Islet precursor cell (in vitro differentiated cells): ENCODE measurements around the gene UBE2M.

Experiments
- DNase-seq: peaks from one replicate; pipeline ENCODE4 v3.0.0-alpha.2; 2018

UBE2M gene

GRCh38 chr19:58570770-58571574 is 12.6 kb upstream of the UBE2M start:
- no peak for DNase-seq

GRCh38 chr19:58569943-58570670 is 11.7 kb upstream of the UBE2M start:
- DNase-seq: no peak

GRCh38 chr19:58569191-58569942 is 11.0 kb upstream of the UBE2M start:
- no peak for DNase-seq

GRCh38 chr19:58568453-58569130 is 10.2 kb upstream of the UBE2M start:
- no peak for DNase-seq

GRCh38 chr19:58566989-58567388 is 8.6 kb upstream of the UBE2M start:
- DNase-seq: no peak

- DNase-seq: no peak
Measured at GRCh38 chr19:58563823-58564222, 5.4 kb upstream of the UBE2M start.

- DNase-seq: no peak
Measured at GRCh38 chr19:58563034-58563573, 4.7 kb upstream of the UBE2M start.

- no peak for DNase-seq
Measured at GRCh38 chr19:58562122-58563033, 4.0 kb upstream of the UBE2M start.

GRCh38 chr19:58561373-58562121 is 3.1 kb upstream of the UBE2M start:
- no peak for DNase-seq

GRCh38 chr19:58560921-58561320 is 2.5 kb upstream of the UBE2M start:
- no peak for DNase-seq

GRCh38 chr19:58560007-58560887 is 1.8 kb upstream of the UBE2M start:
- DNase-seq: no peak

- peak; percentile 96 for DNase-seq
Measured at GRCh38 chr19:58559275-58560006, 1.0 kb upstream of the UBE2M start.

GRCh38 chr19:58558623-58559274 is 338 bp upstream of the UBE2M start:
- peak; percentile 99 for DNase-seq

- DNase-seq: no peak
Measured at GRCh38 chr19:58557221-58558065, 968 bp downstream of the UBE2M start.

- DNase-seq: no peak
Measured at GRCh38 chr19:58556622-58557220, 1.7 kb downstream of the UBE2M start.

- DNase-seq: no peak
Measured at GRCh38 chr19:58555920-58556621, 2.3 kb downstream of the UBE2M start.
